ENCODE data around the gene CHEK2. TPM values are rescaled to one million over a fixed set of nuclear protein-coding genes. Genes with fewer than 3 reads are reported as not detected.

CHEK2 gene
- total RNA-seq, 1 experiment from 2014 or later = 44.7 TPM

Other genes starting within 250 kb of the CHEK2 start
- gene TTC28, start 62.0 kb downstream of the CHEK2 start, total RNA-seq (2014; rRNA removed; shearing (Covaris generic)) = 8.7 and 13.9 TPM in 2 replicates
- 26.8 and 49.8 TPM in 2 replicates for gene HSCB, start 219 bp upstream of the CHEK2 start, total RNA-seq (2014; rRNA removed; shearing (Covaris generic))
- gene CCDC117, start 30.9 kb upstream of the CHEK2 start, total RNA-seq (2014; rRNA removed; shearing (Covaris generic)) = 24.4 and 35.2 TPM in 2 replicates
- 170 and 177 TPM in 2 replicates for gene XBP1, start 58.7 kb upstream of the CHEK2 start, total RNA-seq (2014; rRNA removed; shearing (Covaris generic))
- 2.5 and 5.1 TPM in 2 replicates for gene ZNRF3, start 141.8 kb upstream of the CHEK2 start, total RNA-seq (2014; rRNA removed; shearing (Covaris generic))